ENCODE data around the gene MAP7.
"Not testable (repeated sequence)": the region's sequence is repeated elsewhere in the genome, so short reads cannot be mapped to it uniquely, and the experiment has no call there.

The MAP7 gene

DNA sequence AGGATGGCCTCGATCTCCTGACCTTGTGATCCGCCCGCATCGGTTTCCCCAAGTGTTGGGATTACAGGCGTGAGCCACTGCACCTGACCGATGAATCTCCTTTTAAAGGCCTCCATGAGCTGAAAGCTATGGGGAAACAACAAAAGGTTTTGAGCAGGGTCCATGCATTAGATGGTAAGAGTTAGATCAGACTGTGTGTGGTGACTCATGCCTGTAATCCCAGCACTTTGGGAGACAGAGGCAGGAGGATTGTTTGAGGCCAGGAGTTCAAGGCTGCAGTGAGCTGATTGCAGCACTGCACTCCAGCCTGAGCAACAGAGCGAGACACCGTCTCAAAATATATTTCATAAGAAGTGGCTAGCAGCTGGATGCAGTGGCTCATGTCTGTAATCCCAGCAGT, 219.6 kb downstream of the MAP7 start:
- no peak for DNase-seq

- DNase-seq = no peak
These were observed 224.1 kb downstream of the MAP7 start for GRCh38 chr6:136326038-136326553.

DNA sequence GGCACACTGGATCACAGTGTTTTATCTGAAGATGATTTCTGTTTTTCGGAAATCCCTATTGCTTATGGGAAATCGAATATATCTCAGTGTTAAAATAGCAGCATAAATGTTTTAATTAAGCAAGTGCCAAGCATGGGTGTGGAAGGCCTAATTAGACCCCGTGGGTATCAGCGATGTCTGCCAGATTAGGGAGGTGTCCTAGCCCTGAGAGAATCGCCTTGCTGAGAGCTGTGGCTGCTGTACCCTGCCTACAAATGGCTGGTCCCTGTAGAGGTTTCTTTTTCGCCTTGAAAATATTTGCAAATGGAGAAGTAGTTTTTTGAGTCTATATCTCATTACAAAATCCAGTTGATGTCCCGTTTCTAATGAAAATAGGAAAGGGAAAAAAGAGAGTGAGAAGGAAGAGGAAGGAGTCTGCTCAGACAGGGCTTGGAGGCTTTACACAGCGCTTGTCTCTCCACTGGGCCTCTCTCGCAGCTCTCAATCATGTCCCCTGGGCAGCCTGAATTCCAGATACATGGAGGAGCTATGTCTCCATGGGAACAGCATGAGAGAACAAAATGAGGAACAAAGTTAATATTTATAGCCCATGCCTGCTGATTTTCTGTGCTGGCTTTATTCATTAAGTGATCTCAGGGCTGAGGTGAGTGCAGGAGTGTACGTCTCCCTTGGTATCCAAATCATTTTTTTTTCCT, 225.4 kb downstream of the MAP7 start:
- DNase-seq = no peak

DNA sequence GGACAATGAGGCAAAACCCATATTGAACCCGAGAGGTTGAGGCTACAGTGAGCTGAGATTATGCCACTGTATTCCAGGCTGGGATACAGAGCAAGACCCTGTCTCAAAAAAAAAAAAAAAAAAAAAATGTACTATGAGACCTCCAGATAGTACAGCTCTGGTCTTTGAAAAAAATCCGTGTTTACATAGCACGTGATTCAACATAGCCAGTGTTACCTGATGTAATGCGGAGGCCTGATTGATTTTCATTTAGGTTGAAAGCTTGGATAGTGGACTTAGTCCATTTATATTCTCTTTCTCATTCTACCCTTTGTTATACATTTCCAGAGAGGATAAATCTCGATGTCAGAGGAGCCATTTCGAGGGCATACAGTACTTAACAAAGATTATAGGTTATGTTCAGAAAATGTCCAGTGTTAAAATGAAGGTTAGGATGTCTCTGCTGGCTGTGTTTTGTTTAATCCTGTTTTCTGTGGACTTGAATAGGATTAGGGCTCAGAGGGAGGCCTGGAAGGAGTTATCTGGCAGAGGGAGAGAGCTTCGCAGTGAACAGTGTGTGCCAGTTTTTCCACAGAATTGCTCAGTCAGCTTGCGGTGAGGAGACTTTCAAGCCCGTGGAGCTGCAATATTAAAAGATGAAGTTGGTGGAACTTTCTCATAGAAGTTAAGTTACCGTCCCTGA, 226.7 kb downstream of the MAP7 start:
- no peak for DNase-seq

GRCh38 chr6:136319732-136320131, 230.5 kb downstream of the MAP7 start:
- no peak for DNase-seq

DNA sequence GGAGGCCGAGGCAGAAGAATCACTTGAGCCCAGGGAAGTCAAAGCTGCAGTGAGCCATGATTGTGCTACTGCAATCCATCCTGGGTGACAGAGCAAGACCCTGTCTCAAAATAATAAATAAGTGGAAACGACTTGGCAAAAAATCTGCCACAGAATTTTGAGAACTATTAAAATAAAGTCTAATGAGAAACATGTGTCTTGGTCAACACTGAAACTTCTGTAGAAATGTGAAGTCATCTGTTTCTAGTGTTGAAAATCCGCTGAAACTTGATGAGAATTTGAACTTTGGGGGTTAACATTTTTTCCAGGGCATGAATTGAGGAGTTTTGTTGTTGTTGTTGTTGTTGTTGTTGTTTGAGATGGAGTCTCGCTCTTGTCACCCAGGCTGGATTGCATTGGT, 231.5 kb downstream of the MAP7 start:
- DNase-seq = no peak

DNA sequence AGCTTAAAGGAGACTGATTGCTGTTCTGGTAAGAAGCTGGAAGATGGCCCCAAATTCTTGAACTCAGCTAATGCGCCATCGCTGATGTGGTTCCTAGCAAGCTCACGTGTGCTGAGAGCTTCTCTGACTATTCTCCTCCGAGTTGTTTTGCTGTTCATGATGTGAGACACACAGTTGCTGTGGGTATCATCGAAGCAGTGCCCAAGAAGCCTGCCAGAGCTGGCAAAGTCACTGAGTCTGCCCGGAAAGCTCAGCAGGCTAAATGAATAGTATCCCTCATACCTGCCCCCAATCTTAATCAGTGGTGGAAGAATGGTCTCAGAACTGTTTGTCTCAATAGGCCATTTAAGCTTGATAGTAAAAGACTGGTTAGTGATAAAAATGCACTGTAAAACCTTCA, 232.3 kb downstream of the MAP7 start:
- DNase-seq = no peak

DNA sequence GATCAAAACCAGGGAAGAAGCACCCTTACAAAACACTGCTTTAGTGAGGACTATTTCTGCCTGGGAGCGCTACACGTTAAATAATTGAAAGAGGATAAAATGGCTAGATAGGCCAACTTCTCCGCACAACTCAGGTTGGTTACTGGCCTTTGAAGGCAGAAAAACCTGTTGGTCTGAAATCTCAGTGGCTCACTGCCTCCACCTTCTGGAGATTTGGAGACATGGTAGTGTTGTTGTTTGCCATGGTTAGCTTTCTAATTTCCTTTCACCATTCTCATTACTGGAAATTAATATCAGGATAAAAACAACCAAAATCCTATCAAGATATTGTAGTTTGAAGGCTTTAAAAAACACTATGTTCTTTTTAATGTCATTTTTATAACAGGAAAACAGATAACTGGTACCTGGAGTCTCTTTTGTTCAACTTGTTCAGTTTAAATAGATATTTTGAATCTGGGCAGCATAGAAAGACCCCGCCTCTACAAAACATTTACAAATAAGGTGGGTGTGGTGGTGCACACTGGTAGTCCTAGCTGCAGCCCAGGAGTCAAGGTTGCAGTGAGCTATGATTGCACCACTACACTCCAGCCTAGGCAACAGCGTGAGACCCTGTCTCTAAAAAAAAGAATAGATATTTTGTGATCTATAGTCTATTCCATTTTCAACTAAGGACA, 233.1 kb downstream of the MAP7 start:
- peak; percentile 79 for DNase-seq

GRCh38 chr6:136315594-136315993, 234.6 kb downstream of the MAP7 start:
- no peak for DNase-seq

DNA sequence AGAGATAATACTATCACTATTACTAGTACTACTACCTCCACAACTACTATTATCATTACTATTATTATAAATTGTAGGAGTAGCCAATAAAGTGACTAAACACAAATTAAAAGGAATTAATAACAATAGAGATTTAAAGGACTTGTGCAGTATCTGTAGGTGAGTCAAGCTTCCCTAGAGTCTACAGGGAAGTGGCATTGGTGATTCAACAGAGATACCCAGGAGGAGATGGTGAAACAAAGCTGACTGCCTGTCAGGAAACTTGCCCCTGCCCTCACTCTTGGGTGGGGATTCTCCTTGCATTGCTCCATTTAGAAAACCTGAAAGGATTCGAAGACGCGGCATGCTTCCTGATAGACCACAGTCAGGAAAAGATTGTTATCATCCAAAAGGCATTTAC, 237.2 kb downstream of the MAP7 start:
- no peak for DNase-seq

GRCh38 chr6:136309729-136310311, 240.4 kb downstream of the MAP7 start:
- no peak for DNase-seq

GRCh38 chr6:136309171-136309570, 241.1 kb downstream of the MAP7 start:
- no peak for DNase-seq

- DNase-seq = not testable (repeated sequence)
These were observed 241.8 kb downstream of the MAP7 start for GRCh38 chr6:136308469-136308868.

GRCh38 chr6:136307351-136307750, 242.9 kb downstream of the MAP7 start:
- no peak for DNase-seq

DNA sequence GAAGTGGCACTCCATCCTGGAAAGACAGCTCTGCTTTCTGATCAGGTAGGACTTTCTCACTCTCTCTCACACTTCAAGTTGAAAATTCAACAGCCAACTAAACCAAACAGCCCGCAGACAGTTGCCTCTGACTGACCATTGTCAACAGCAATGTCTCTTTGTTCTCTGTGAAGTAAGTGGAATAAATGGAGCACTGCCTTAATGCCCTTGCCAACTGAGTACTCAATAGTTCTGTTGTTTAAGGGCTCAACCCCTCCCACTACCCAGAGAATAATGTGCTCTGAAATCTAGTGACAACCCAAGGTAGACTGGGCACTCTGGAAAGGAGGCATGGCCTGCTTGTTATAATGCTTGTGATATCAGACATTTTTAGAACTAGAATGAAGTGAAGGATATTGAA, 243.8 kb downstream of the MAP7 start:
- DNase-seq = no peak

GRCh38 chr6:136304410-136304809, 245.8 kb downstream of the MAP7 start:
- no peak for DNase-seq

DNA sequence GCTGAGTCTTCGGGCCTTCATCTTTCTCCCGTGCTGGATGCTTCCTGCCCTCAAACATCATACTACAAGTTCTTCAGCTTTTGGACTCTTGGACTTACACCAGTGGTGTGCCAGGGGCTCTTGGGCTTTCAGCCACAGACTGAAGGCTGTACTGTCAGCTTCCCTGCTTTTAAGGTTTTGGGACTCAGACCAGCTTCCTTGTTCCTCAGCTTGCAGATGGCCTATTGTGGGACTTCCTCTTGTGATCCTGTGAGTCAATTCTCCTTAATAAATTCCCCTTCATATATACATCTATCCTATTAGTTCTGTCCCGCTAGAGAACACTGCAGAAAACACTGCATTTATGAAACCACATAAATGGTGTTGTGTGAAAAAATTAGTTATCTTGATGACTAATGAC, 246.7 kb downstream of the MAP7 start:
- DNase-seq = no peak

DNA sequence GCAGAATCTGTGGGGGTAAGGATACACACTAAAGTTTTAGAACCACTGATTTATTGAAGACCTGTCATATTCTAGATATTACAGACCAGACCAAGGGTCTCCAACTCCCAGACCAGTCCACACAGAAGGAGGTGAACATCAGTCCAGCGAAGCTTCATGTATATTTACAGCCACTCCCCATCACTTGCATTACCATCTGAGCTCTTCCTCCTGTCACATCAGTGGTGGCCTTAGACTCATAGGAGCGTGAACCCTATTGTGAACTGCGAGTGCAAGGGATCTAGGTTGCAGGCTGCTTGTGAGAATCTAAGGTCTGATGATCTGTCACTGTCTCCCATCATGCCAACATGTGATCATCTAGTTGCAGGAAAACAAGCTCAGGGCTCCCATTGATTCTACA, 255.6 kb downstream of the MAP7 start:
- DNase-seq = no peak

Data from CD4-positive, alpha-beta T cell treated with Interleukin-21 for 1 hour (primary cell).